Measurements from ENCODE around the gene SMC3.
"Not testable (repeated sequence)": the region's sequence is repeated elsewhere in the genome, so short reads cannot be mapped to it uniquely, and the experiment has no call there.

Gene SMC3

GRCh38 chr10:110625951-110626855 lies 58.7 kb downstream of the SMC3 start:
- DNase-seq (ENCODE audit: low spot score) = no peak

- no peak for DNase-seq (ENCODE audit: low spot score)
These were observed 60.7 kb downstream of the SMC3 start for GRCh38 chr10:110628161-110628560.

GRCh38 chr10:110629680-110630191 lies 62.2 kb downstream of the SMC3 start:
- DNase-seq (ENCODE audit: low spot score) = no peak

- no peak for DNase-seq (ENCODE audit: low spot score)
These were observed 64.4 kb downstream of the SMC3 start for GRCh38 chr10:110631934-110632333.

- DNase-seq (ENCODE audit: low spot score) = no peak
These were observed 65.2 kb downstream of the SMC3 start for GRCh38 chr10:110632591-110633215.

GRCh38 chr10:110634527-110635209 lies 67.2 kb downstream of the SMC3 start:
- DNase-seq (ENCODE audit: low spot score) = no peak

GRCh38 chr10:110636572-110636931 lies 69.1 kb downstream of the SMC3 start:
- DNase-seq (ENCODE audit: low spot score) = no peak

- DNase-seq (ENCODE audit: low spot score) = no peak
These were observed 69.5 kb downstream of the SMC3 start for GRCh38 chr10:110636932-110637557.

- DNase-seq (ENCODE audit: low spot score) = no peak
These were observed 70.1 kb downstream of the SMC3 start for GRCh38 chr10:110637558-110638053.

- no peak for DNase-seq (ENCODE audit: low spot score)
These were observed 70.8 kb downstream of the SMC3 start for GRCh38 chr10:110638319-110638718.

GRCh38 chr10:110639046-110639445 lies 71.6 kb downstream of the SMC3 start:
- DNase-seq (ENCODE audit: low spot score) = not testable (repeated sequence)

GRCh38 chr10:110639858-110640257 lies 72.4 kb downstream of the SMC3 start:
- not testable (repeated sequence) for DNase-seq (ENCODE audit: low spot score)

- DNase-seq (ENCODE audit: low spot score) = peak; percentile 57
These were observed 73.8 kb downstream of the SMC3 start for GRCh38 chr10:110641256-110641655.

- DNase-seq (ENCODE audit: low spot score) = no peak
These were observed 74.9 kb downstream of the SMC3 start for GRCh38 chr10:110642204-110643034.

GRCh38 chr10:110643035-110643652 lies 75.6 kb downstream of the SMC3 start:
- peak; percentile 71 for DNase-seq (ENCODE audit: low spot score)

- peak; percentile 78 for DNase-seq (ENCODE audit: low spot score)
These were observed 76.4 kb downstream of the SMC3 start, which contains the start of gene RBM20 for GRCh38 chr10:110643653-110644597. Gene RBM20, plus strand, starts transcription at chr10:110644336. Its CDS starts 119 bp downstream, at chr10:110644455.

- no peak for DNase-seq (ENCODE audit: low spot score)
These were observed 77.3 kb downstream of the SMC3 start for GRCh38 chr10:110644598-110645462.

GRCh38 chr10:110646417-110647135 lies 79.1 kb downstream of the SMC3 start:
- DNase-seq (ENCODE audit: low spot score) = no peak
